ENCODE measurements around the gene POLR2E. TPM values are rescaled to one million over a fixed set of nuclear protein-coding genes. Genes with fewer than 3 reads are reported as not detected.

POLR2E gene
- total RNA-seq, 1 experiment from 2014 or later, result 261 TPM

- Histone ChIP-seq H4K91ac (ENCODE audit: insufficient read length, low read depth, low read length) (no peak overlapping the region), H3K23me2 (ENCODE audit: insufficient read length, low read depth, low read length, poor library complexity, severe bottlenecking) (peaks cover 1% of the 10 kb centered on the region), H2BK12ac (ENCODE audit: insufficient read length, low read depth, low read length) (no peak overlapping the region), H3K14ac (ENCODE audit: insufficient read depth, low read length) (no peak overlapping the region), H2BK15ac (ENCODE audit: low read depth, low read length) (no peak overlapping the region), H2BK20ac (ENCODE audit: low read depth, low read length, poor library complexity, severe bottlenecking) (no peak overlapping the region), H3K79me1 (ENCODE audit: insufficient read depth, low read depth, low read length, poor library complexity, severe bottlenecking) (peaks cover 6% of the 10 kb centered on the region), H3K79me2 (ENCODE audit: insufficient read depth, low read length) (peaks cover 7% of the 10 kb centered on the region; the same call in 1 of the 2 replicates), H2BK120ac (ENCODE audit: low read depth, low read length, poor library complexity, severe bottlenecking) (no peak overlapping the region), H3K27ac (ENCODE audit: insufficient read length, low read depth, low read length) (no peak overlapping the region), H3K4me1 (ENCODE audit: insufficient read depth, low read length) (no peaks in the 10 kb centered on the region; the same call in 1 of the 2 replicates), H2BK5ac (ENCODE audit: insufficient read length, low read length) (no peak overlapping the region), H2AFZ (ENCODE audit: low read length) (no peak overlapping the region), H3T11ph (ENCODE audit: low read length) (no peak overlapping the region), H4K5ac (ENCODE audit: insufficient read length, low read depth, low read length) (no peak overlapping the region), H3K4ac (ENCODE audit: low read depth, low read length) (no peak overlapping the region), H3K18ac (ENCODE audit: insufficient read length, low read depth, low read length) (no peak overlapping the region), H2AK5ac (ENCODE audit: insufficient read length, low read length) (no peak overlapping the region), H3K9ac (ENCODE audit: extremely low read depth, insufficient read length, low read length) (no peak overlapping the region), H3K23ac (ENCODE audit: insufficient read length, low read depth, low read length) (no peak overlapping the region), H3K9me3 (ENCODE audit: control insufficient read depth, low read depth, low read length) (no peaks in the 10 kb centered on the region), H4K20me1 (ENCODE audit: control insufficient read depth, insufficient read depth, insufficient read length) (no peaks in the 10 kb centered on the region), H4K8ac (replicated peaks; ENCODE audit: insufficient read length, low read depth, low read length) (no peak overlapping the region), H3K56ac (ENCODE audit: insufficient read length, low read depth, low read length) (no peak overlapping the region), H3K4me2 (ENCODE audit: insufficient read depth, insufficient read length, low read length) (no peak overlapping the region), H3K27me3 (ENCODE audit: insufficient read depth, low read length) (no peaks in the 10 kb centered on the region)
- DNase-seq, result no peak
- H3K9me3 Mint-ChIP-seq, result no peaks in the 10 kb centered on the region
- WGBS (ENCODE audit: extremely low coverage, insufficient read length, low lambda C conversion rate), result no CpG with 5 or more reads among the region's 32 CpGs
- H3K4me1 Mint-ChIP-seq, result peaks cover 0 to 8% of the 10 kb centered on the region in 2 experiments; a peak in 3 of 4 replicates
- H3K36me3 Mint-ChIP-seq (ENCODE audit: insufficient read depth in 1 of 3, low read depth in 3 of 3), result peaks cover 17 to 57% (median 48%) of the 10 kb centered on the region in 3 experiments; a peak in 6 of 7 replicates
- no peak for TF ChIP-seq CTCF (conservative IDR thresholded peaks at IDR 0.05)
- no peaks in the 10 kb centered on the region for H3K27me3 Mint-ChIP-seq (ENCODE audit: low read depth)
- no peak overlapping the region for H3K27ac Mint-ChIP-seq
- H3K4me3 Mint-ChIP-seq, result no peak overlapping the region
Measured at GRCh38 chr19:1089126-1089771, 5.9 kb downstream of the POLR2E start.
